Measurements from ENCODE around the gene METTL23.

METTL23 gene

GRCh38 chr17:76681222-76682137 is 45.2 kb upstream of the METTL23 start:
- TF ChIP-seq SIN3A (IDR thresholded peaks at IDR 0.05; ENCODE audit: borderline replicate concordance, insufficient read depth, low read length) (no peak), TAF1 (IDR thresholded peaks at IDR 0.05; ENCODE audit: borderline replicate concordance, insufficient read depth, low read length) (no peak), POLR2AphosphoS5 (IDR thresholded peaks at IDR 0.05; ENCODE audit: low read depth, low read length) (no peak), REST (IDR thresholded peaks at IDR 0.05; ENCODE audit: insufficient read depth in 1 of 2, low read depth in 2 of 2, low read length in 2 of 2) (no peak), FOXP2 (optimal IDR thresholded peaks at IDR 0.05; ENCODE audit: borderline replicate concordance, extremely low read depth, extremely low read length, insufficient read depth) (peak; percentile 16)

DNA sequence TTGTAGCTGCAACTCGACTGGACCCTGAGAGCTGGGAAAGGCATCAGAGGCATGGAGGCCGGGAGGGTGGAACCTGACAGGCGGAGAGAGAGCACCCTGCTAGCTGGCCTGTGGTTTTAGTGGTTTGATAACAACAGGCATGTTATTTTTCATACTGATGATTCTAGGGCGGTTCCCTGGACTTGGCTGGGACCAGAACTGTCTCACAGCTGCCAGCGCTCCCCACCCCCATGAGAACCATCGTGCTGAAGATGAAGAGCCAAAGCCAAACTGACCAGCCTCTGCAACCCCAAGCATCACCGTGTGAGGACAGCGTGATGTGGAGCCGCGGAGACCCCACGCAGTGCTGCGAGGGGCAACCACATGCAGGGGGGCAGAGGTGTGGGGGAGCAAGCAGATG is 44.3 kb upstream of the METTL23 start:
- TF ChIP-seq SIN3A (IDR thresholded peaks at IDR 0.05; ENCODE audit: borderline replicate concordance, insufficient read depth, low read length): no peak
- no peak for TF ChIP-seq TAF1 (IDR thresholded peaks at IDR 0.05; ENCODE audit: borderline replicate concordance, insufficient read depth, low read length)
- no peak for TF ChIP-seq POLR2AphosphoS5 (IDR thresholded peaks at IDR 0.05; ENCODE audit: low read depth, low read length)
- no peak for TF ChIP-seq REST (IDR thresholded peaks at IDR 0.05; ENCODE audit: insufficient read depth in 1 of 2, low read depth in 2 of 2, low read length in 2 of 2)
- TF ChIP-seq FOXP2 (optimal IDR thresholded peaks at IDR 0.05; ENCODE audit: borderline replicate concordance, extremely low read depth, extremely low read length, insufficient read depth): no peak

DNA sequence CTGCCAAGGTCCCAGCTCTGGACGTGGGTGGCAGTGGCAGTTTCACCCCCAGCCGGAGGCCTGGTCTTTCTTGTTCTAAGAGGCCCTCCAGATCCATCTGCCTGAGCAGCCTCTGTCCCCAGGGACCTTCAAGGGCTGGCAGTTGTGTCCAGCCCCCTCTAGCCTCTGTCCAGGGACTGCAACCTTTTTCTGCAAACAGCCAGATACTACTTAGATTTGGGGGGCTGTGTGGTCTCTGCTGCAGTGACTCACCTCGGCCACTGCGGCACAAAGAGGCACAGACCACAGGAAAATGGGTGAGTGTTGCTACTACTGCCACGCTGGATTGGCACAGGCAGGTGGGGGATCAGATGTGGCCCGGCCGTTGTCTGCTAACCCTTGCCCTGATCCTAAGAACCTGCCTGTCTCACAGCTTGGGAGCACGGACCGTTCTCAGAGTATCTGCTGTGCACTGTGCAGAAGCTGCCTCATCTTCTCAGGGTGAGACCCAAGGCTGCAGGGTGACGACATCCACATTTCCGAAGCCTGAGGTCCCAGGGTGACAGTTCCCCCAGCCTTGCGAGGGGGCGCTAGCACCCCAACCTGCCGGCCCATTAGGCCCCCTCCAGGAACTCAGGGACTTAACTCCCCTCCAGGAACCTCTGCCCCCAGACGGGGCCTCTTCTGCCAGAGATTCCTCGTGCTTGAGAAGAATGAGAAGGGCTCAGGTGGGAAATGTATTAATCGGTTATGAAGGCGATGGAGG is 43.5 kb upstream of the METTL23 start:
- no peak for TF ChIP-seq POLR2AphosphoS5 (IDR thresholded peaks at IDR 0.05; ENCODE audit: low read depth, low read length)
- TF ChIP-seq SIN3A (IDR thresholded peaks at IDR 0.05; ENCODE audit: borderline replicate concordance, insufficient read depth, low read length): no peak
- TF ChIP-seq FOXP2 (optimal IDR thresholded peaks at IDR 0.05; ENCODE audit: borderline replicate concordance, extremely low read depth, extremely low read length, insufficient read depth): no peak
- TF ChIP-seq TAF1 (IDR thresholded peaks at IDR 0.05; ENCODE audit: borderline replicate concordance, insufficient read depth, low read length): no peak
- TF ChIP-seq REST (IDR thresholded peaks at IDR 0.05; ENCODE audit: insufficient read depth in 1 of 2, low read depth in 2 of 2, low read length in 2 of 2): no peak

DNA sequence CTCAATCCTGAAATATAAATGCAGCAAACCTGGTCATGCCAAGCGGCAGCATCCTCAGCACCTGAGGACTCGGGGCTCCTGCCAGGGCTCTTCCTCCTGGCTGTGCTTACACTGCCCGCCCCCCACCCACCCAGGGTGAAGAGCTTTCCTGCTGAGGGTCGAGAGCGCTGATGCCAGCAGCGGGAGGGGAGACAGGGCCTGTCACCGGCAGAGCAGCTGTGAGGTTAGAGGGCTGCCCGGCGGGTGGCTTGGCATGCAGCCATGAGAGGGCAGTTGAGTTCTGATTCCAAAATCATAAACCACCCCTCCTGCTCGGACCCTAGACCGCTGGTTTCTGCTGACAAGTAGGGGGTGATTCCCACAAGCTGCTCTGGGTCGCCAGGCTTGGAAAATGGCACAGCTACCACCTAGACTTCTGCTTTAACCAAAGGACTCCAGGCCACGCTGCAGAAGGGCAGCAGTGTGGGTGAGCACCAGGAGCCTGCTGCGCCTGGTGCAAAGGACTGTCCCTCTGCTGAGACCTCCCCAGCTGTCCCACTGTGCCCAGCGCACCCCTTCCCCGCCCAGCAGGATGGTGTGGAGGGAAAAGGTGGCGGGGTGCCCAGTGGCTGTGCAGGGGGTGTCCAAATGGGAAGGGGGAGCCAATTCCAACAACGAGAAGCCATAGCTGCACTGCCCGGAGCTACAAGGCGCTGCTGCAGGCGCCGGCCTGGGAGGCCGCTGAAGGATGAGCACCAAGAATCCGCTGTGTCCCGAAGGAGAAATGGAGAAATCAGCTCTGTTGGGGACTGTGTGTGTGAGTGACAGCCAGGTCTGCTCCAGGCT is 42.5 kb upstream of the METTL23 start:
- TF ChIP-seq REST (IDR thresholded peaks at IDR 0.05; ENCODE audit: insufficient read depth in 1 of 2, low read depth in 2 of 2, low read length in 2 of 2) (no peak), TAF1 (IDR thresholded peaks at IDR 0.05; ENCODE audit: borderline replicate concordance, insufficient read depth, low read length) (no peak), SIN3A (IDR thresholded peaks at IDR 0.05; ENCODE audit: borderline replicate concordance, insufficient read depth, low read length) (no peak), FOXP2 (optimal IDR thresholded peaks at IDR 0.05; ENCODE audit: borderline replicate concordance, extremely low read depth, extremely low read length, insufficient read depth) (no peak), POLR2AphosphoS5 (IDR thresholded peaks at IDR 0.05; ENCODE audit: low read depth, low read length) (no peak)

Data from PFSK-1 (cell line).